ENCODE measurements around the gene RHBDD2.
A peak's percentile ranks its signal among the peaks of the same experiment; 100 is the strongest.

RHBDD2 gene

DNA sequence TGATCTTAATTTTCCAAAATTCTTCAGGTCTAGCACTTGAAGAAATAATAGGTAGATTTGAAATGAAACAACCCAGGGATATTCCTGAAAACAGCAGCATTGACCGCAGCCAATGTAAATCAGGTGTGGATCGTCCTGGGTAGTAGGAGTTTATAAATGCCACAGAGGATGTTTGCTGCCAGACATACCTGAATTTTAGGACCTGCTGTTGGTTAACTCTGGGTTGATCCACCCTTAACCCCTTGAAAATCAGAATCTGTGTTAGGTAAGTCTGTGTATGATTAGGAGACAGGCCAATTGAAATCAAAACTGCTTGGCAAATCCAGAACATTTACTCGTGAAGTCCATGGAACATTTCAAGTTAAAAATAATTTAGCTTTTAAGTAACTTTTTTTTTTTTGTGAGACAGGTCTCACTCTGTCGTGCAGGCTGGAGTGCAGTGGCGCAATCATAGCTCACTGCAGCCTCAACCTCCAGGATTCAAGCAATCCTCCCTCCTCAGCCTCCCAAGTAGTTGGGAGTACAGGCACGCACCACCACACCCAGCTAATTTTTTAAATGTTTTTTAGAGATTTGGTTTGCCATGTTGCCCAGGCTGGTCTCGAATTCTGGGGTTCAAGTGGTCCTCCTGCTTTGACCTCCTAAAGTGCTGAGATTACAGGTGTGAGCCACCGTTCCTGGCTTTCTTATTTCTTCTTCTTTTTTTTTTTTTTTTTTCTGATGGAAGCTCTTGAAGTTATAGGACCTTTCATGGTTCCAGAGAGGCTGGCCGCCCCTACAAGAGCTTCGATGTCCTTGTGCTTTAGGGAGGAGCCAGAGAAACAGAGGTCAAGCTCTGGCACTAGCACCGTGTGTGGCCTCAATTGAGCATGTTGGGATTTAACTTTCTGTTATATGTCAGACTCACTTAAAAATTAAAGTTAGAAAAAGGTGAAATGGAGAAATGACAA lies 38.1 kb downstream of the RHBDD2 start:
- DNase-seq (ENCODE audit: low read depth, low spot score) = no peak

DNA sequence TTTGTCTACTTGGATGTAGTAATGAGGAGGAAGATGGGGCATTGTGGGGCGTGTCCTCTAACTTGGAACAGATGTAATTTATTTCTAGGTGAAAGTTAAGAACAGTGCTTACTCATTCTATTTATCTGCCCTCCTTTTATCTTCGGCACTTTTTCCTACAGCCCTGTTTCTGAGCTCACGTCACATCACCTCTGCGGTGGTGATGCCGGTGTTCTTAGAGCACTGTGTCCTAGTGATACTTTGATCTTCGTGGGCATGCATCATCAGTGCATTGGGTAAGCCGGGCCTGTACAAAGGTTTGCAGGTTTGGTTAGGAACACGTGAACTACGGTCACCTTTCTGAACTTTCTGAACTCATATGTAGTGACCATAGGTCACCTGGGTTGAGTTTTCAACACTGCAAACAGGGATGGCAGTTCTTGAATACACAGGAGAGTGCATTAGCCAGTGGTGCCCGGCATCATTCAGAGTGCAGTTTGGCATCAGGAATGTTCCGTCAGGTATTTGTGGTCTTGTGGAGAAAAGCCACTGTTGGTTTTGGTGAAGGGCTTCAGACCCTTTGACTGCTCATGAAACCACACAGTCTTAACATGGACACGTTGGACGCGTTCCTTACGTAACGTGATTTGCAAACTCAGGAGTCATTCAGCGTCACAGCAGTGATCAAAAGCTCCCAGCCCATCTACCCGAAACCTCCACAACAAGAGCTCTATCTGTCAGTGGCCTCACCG lies 41.8 kb downstream of the RHBDD2 start:
- no peak for DNase-seq (ENCODE audit: low read depth, low spot score)

DNA sequence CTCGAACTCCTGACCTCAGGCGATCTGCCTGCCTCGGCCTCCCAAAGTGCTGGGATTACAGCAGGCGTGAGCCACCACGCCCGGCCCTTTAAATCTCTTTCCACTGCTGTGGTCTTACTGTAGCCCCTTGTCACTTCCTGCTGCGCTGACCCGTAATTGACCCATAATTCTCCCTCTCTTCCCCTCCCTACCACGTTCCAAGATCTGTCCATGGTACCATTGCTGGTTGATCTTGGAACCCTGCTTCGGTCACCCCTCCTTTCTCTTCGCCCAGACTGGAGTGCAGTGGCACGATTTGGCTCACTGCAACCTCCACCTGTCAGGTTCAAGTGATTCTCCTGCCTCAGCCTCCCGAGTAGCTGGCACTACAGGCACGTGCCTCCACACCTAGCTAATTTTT lies 42.6 kb downstream of the RHBDD2 start:
- peak; percentile 14 for DNase-seq (ENCODE audit: low read depth, low spot score)

DNA sequence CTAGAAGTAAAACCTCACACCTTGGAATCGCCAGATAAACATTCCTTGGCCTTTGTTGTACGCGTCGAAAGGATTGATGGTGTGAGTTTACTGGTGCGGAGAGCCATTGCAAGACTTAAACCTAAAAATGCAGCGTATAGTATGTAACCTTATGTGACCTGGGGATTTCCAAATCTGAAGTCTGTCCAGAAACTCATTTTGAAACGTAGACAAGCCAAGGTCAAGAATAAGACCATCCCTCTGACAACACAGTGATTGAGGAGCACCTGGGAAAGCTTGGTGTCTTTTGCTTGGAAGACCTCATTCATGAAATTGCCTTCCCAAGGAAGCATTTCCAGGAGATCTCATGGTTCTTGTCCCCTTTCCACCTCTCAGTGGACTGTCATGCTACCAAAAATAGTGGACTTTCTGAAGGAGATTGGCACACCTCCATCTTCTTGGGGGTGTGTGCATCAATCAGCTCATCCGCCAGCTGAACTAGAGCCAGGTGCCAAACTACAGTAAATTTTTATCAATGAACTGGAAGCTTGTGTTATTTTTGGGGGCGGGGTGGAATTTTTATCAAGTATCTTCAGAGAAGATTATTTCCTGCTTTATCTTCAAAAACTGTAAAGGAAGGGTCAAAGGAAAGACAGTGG lies 44.3 kb downstream of the RHBDD2 start:
- no peak for DNase-seq (ENCODE audit: low read depth, low spot score)

DNA sequence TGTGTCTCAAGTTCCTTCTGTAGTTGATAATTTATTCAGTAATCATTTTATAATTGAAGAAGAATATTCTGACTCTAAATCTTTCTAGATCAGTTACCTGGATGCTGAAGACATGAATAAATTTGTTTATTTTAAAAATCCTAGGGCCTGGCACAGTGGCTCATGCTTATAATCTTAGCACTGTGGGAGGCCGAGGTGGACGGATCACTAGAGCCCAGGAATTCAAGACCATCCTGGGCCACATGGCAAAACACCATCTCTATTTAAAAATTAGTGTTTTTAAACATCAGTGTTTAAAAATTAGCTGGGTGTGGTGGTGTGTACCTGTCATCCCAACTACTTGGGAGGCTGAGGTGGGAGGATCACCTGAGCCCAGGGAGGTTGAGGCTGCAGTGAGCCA lies 45.4 kb downstream of the RHBDD2 start:
- DNase-seq (ENCODE audit: low read depth, low spot score) = no peak

DNA sequence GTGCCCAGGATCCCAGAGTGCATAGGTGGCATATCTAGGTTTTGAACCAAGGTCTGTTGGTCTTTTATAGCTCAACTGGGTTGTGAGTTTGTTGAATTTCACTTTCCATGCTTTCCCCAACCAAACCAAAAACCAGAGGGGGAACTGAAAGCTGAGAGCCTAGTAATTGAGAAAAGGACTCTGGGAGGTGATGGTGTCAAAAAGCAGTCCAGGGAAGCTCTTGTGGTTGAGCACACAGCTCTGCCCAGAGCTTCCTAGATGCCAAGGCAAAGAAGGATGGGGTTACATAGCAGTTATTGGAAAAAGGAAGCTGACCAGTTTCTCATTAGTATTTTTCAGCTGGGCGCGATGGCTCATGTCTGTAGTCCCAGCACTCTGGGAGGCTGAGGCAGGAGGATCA lies 46.1 kb downstream of the RHBDD2 start:
- no peak for DNase-seq (ENCODE audit: low read depth, low spot score)

DNA sequence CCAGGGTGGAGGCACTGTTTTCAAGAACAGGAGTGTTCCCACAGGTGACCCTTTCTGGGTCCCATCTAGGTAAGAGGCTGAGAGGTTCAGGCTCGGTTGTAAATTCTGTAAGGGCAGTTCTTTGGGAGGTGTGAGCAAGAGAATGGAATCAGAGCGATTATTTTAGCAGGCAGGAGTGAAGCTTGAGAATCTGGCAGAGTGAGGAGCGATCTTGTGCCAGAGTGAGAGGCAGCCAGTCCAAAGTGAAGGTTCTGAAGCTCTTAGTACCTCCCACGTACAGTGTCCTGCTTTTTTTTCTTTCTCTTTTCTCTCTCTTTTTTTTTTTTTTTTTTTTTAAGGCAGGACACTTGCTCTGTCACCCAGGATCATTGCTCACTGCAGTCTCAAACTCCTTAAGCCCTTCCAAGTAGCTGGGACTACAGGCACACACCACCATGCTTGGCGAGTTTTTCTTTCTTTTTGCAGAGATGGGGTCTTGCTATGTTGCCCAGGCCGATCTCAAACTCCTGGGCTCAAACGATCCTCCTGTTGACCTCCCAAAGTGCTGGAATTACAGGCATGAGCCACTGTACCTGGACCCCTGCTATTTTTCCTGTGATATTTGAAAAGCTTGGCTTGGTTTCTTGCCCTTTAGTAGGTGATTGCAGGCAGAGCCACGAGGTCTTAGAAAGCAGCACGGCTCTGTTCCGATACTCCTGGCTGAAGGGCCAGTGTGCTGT lies 47.0 kb downstream of the RHBDD2 start:
- DNase-seq (ENCODE audit: low read depth, low spot score) = no peak

DNA sequence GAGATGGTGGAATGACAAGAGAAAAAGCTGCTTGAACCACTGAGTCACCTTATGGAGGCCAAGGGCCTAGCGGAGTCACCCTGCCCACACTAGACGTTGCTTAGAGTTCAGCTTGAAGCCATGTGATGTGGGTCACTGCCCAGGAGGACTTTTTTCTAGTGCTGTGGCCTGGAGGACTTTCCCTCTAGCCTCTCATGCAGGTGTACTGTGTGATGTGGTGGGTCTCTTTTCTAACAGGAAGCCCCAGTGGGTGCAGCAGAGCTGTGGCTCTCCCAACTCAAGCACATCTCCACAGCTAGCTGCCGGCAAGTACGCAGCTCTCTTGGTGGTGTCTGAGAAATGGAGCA lies 49.7 kb downstream of the RHBDD2 start:
- DNase-seq (ENCODE audit: low read depth, low spot score) = no peak

DNA sequence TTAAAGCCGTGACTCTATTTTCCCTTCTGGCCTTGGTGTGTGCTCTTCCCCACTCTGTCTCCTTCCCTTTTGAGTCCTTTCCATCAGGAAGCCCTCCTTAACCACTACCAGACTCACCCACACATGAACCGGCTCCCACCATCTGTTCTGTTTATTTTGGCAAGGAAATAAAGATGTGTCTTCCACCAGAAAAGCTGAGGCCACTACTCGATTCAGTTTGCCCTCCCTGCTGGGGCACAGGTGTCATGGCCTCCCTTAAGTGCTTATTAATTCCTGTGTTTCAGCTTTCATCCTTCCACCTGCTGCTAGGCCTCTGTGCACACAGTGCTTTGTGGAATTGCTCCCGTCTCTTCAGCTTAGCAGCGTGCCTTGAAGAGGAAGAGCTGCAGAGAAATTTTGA lies 52.8 kb downstream of the RHBDD2 start:
- no peak for DNase-seq (ENCODE audit: low read depth, low spot score)

DNA sequence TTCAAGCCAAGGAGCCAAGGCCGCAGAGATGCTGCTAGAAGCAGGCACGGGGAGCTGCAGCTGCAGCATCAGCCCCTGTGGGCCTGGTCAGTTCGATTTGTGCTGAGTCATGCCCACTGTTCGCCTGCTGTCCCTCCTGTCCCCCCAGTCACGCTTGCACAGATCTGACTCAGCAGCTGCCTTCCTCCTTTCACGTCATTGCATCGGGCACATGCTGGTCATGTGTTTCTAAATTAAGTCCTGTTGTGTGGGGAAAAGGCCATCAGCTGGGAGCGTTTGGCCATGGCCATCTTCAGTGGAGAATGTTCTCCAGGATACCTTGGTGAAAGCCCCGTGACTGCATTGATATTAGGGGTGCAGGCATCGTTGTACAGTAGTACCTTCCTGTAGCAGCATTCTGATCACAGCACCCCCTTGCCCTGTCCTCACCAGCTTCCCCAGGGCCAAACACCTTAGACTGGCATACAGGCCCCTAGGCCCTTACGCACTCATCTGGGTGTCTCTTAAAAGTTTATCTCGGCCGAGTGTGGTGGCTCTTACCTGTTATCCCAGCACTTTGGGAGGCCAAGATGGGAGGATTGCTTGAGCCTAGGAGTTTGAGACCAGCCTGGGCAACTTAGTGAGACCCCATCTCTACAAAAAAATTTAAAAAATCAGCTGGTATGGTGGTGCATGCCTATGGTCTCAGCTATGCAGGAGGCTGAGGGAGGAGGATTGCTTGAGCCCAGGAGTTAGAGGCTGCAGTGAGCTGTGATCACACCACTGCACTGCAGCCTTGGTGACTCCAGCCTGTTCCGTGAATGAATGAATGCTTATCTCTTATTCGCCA lies 59.3 kb downstream of the RHBDD2 start:
- peak; percentile 52 for DNase-seq (ENCODE audit: low read depth, low spot score)
